ENCODE results near the gene RFX6.

Gene RFX6

GRCh38 chr6:116902634-116903033, 25.6 kb downstream of the RFX6 start:
- no peak for DNase-seq

- no peak for DNase-seq
Measured at GRCh38 chr6:116922853-116923548, 46.0 kb downstream of the RFX6 start.

GRCh38 chr6:116924245-116924644, 47.2 kb downstream of the RFX6 start:
- DNase-seq, result no peak

GRCh38 chr6:116925088-116925794, 48.2 kb downstream of the RFX6 start:
- no peak for DNase-seq

GRCh38 chr6:116928677-116929076, 51.6 kb downstream of the RFX6 start:
- DNase-seq, result no peak

GRCh38 chr6:116929825-116930224, 52.8 kb downstream of the RFX6 start:
- no peak for DNase-seq

- no peak for DNase-seq
Measured at GRCh38 chr6:116931456-116931855, 54.4 kb downstream of the RFX6 start.

GRCh38 chr6:116932496-116932895, 55.5 kb downstream of the RFX6 start:
- no peak for DNase-seq

- DNase-seq, result no peak
Measured at GRCh38 chr6:116933485-116933884, 56.4 kb downstream of the RFX6 start.

- DNase-seq, result no peak
Measured at GRCh38 chr6:116938305-116938704, 61.3 kb downstream of the RFX6 start.

GRCh38 chr6:116941727-116942126, 64.7 kb downstream of the RFX6 start:
- no peak for DNase-seq

- DNase-seq, result no peak
Measured at GRCh38 chr6:116945809-116946208, 68.8 kb downstream of the RFX6 start.

- no peak for DNase-seq
Measured at GRCh38 chr6:116948533-116949304, 71.7 kb downstream of the RFX6 start.

GRCh38 chr6:116949964-116950363, 72.9 kb downstream of the RFX6 start:
- no peak for DNase-seq

GRCh38 chr6:116954335-116954734, 77.3 kb downstream of the RFX6 start:
- no peak for DNase-seq

GRCh38 chr6:116954938-116955337, 77.9 kb downstream of the RFX6 start:
- DNase-seq, result no peak

- DNase-seq, result no peak
Measured at GRCh38 chr6:116955773-116956172, 78.7 kb downstream of the RFX6 start.

- no peak for DNase-seq
Measured at GRCh38 chr6:116963972-116964371, 86.9 kb downstream of the RFX6 start.

GRCh38 chr6:116966675-116967576, 89.9 kb downstream of the RFX6 start:
- DNase-seq, result no peak

GRCh38 chr6:116969211-116969863, 92.3 kb downstream of the RFX6 start:
- DNase-seq, result peak; percentile 33

- DNase-seq, result no peak
Measured at GRCh38 chr6:116971959-116972358, 94.9 kb downstream of the RFX6 start.

- no peak for DNase-seq
Measured at GRCh38 chr6:116973976-116974375, 96.9 kb downstream of the RFX6 start.
